GM12872 (cell line): ENCODE data around the gene STK32B.

ENCODE experiments used
- TF ChIP-seq, protein P1 (sequence below): IDR thresholded peaks from 3 replicates; pipeline ENCODE4 v1.5.1; 2011; ENCODE audit warnings: low read depth, mild to moderate bottlenecking, low read length, moderate library complexity; ENCODE audit not compliant: insufficient read depth

Gene STK32B

DNA sequence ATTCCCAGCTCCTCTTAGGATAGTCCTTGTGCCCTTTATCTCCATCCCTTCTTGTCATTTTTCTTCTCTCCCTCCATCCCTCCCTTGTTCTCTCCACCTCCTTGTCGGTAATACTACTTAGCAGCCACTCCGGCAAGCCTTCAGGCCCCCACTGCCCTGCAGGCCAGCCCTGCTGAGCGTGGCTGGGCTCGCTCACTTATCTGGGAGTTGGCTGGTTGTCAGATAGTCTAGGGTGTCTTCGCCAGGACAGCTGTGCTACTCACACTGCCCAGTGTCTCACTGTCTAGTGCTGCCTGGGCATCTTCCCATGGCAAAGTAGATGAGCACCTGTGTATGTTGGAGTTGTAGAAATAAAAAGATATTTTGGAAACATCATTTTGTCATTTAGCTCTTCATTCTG is 75.0 kb downstream of the STK32B start:
- TF ChIP-seq, protein P1, sequence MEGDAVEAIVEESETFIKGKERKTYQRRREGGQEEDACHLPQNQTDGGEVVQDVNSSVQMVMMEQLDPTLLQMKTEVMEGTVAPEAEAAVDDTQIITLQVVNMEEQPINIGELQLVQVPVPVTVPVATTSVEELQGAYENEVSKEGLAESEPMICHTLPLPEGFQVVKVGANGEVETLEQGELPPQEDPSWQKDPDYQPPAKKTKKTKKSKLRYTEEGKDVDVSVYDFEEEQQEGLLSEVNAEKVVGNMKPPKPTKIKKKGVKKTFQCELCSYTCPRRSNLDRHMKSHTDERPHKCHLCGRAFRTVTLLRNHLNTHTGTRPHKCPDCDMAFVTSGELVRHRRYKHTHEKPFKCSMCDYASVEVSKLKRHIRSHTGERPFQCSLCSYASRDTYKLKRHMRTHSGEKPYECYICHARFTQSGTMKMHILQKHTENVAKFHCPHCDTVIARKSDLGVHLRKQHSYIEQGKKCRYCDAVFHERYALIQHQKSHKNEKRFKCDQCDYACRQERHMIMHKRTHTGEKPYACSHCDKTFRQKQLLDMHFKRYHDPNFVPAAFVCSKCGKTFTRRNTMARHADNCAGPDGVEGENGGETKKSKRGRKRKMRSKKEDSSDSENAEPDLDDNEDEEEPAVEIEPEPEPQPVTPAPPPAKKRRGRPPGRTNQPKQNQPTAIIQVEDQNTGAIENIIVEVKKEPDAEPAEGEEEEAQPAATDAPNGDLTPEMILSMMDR: no peak

- TF ChIP-seq, protein P1: no peak
These were observed 75.6 kb downstream of the STK32B start for GRCh38 chr4:5126857-5127256.

- TF ChIP-seq, protein P1: no peak
These were observed 76.3 kb downstream of the STK32B start for GRCh38 chr4:5127556-5127955.

GRCh38 chr4:5128569-5128968 is 77.3 kb downstream of the STK32B start:
- TF ChIP-seq, protein P1: no peak

GRCh38 chr4:5133201-5133600 is 81.9 kb downstream of the STK32B start:
- TF ChIP-seq, protein P1: no peak

DNA sequence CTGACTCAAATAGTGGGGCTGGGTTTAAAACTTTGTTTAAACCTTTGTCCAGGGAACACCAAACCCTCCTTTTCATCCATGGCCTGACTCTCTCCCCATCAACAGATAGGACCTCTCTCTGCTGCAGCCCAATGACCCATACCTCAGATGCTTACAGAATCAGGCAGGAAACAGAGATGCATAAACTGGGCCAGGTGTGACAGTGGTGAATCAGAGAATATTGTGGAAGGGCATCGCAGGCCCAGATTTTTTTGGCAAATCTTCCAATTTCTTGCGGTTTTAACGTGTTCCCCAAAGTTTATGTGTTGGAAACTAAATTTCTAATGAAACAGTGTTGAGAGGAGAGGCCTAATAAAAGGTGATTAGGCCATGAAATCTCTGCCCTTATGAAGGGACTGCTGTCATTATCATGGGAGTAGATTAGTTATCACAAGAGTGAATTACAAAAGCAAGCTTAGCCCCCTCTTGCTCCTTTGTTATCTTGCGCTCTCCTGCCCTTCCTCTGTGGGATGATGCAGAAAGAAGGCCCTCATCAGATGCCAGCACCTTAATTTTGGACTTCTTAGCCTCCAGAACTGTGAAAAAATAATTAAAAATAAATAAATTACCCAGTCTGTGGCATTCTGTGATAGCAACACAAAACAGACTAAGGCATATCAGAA is 82.8 kb downstream of the STK32B start:
- TF ChIP-seq, protein P1: no peak

DNA sequence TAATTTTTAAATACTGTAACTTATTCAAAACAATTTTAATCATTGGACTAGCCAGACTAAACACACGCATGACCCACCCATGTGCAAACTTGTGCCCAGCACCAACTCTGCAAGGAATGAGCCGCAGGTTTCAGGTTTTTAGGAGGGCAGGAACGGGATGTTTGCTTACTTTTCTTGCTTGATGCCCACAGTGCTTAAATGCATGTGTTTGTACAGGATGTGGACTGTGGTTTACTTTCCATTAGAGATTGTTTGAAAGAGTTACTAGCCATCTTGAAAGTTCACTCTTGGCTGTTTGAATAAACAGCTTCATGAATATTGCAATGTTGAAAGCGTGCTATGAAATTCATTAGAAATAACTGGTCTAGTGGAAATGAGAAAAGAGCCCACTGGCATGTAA is 83.3 kb downstream of the STK32B start:
- TF ChIP-seq, protein P1: no peak
